ENCODE results near the gene EBI3. TPM values are rescaled to one million over a fixed set of nuclear protein-coding genes. Genes with fewer than 3 reads are reported as not detected.

Gene EBI3
- total RNA-seq, 2 donors from 2014 or later, result 3.0 to 5.7 TPM

DNA sequence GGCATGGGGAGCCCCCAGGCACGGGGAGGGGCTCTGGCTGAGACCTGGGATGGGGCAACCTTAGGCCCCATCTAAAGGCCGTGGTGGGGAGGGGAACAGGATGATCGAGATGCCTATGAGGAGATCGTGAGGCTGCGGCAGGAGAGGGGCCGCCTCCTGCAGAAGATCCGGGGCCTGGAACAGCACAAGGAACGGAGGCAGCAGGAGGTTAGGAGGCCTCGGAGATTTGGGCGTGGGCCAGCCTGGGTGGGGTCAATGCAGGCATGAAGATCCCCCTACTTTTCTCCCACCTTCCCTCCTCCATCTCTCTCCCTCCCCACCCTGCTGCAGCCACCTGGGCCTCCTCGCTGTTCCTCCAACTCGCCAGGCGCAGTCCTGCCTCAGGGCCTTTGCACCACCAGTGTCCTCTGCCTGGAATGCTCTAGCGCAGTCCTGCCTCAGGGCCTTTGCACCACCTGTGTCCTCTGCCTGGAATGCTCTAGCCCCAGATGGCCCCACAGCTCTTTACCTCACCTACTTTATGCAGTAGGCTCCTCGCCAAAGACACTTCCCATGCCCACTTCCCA lies 19.1 kb upstream of the EBI3 start:
- no peak overlapping the region for H3K4me3 ChIP-seq
- TF ChIP-seq POLR2A (IDR thresholded peaks at IDR 0.05), result no peak
- no peak for TF ChIP-seq POLR2AphosphoS5 (IDR thresholded peaks at IDR 0.05)
- TF ChIP-seq, protein P1, sequence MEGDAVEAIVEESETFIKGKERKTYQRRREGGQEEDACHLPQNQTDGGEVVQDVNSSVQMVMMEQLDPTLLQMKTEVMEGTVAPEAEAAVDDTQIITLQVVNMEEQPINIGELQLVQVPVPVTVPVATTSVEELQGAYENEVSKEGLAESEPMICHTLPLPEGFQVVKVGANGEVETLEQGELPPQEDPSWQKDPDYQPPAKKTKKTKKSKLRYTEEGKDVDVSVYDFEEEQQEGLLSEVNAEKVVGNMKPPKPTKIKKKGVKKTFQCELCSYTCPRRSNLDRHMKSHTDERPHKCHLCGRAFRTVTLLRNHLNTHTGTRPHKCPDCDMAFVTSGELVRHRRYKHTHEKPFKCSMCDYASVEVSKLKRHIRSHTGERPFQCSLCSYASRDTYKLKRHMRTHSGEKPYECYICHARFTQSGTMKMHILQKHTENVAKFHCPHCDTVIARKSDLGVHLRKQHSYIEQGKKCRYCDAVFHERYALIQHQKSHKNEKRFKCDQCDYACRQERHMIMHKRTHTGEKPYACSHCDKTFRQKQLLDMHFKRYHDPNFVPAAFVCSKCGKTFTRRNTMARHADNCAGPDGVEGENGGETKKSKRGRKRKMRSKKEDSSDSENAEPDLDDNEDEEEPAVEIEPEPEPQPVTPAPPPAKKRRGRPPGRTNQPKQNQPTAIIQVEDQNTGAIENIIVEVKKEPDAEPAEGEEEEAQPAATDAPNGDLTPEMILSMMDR (IDR thresholded peaks at IDR 0.05), result no peak
- no peaks in the 10 kb centered on the region for H3K9me3 ChIP-seq
- no peak overlapping the region for H3K27ac ChIP-seq
- no peaks in the 10 kb centered on the region for H3K36me3 ChIP-seq
- DNase-seq (ENCODE audit: low spot score), result no peak
- 78% methylated on average over 15 of the region's 15 CpGs for WGBS
- H3K4me1 ChIP-seq (replicated peaks), result no peaks in the 10 kb centered on the region
- intact Hi-C loops (cut with DNase I), result no loop called here
- no peaks in the 10 kb centered on the region for H3K27me3 ChIP-seq (replicated peaks; ENCODE audit: insufficient read depth)

DNA sequence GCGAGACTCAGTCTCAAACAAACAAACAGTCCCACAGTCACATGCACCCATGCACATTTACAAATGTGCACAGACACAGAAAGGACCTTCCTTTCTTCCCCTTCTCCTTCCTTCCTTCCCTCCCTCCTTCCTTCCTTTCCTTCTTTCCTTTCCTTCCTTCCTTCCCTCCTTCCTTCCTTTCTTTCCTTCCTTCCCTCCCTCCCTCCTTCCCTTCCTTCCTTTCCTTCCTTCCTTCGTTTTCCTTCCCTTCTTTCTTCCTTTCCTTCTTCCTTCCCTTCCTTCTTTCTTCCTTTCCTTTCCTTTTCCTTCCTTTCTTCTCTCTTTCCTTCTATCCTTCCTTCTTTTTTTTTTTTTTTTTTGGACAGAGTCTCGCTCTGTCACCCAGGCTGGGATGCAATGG lies 16.2 kb upstream of the EBI3 start:
- Histone ChIP-seq H3K9me3 (no peaks in the 10 kb centered on the region), H3K4me1 (replicated peaks) (no peaks in the 10 kb centered on the region), H3K27ac (no peak overlapping the region), H3K4me3 (no peak overlapping the region), H3K36me3 (no peaks in the 10 kb centered on the region), H3K27me3 (replicated peaks; ENCODE audit: insufficient read depth) (no peaks in the 10 kb centered on the region)
- intact Hi-C loops (cut with DNase I), result no loop called here
- TF ChIP-seq POLR2A (IDR thresholded peaks at IDR 0.05) (no peak), POLR2AphosphoS5 (IDR thresholded peaks at IDR 0.05) (no peak)
- TF ChIP-seq, protein P1 (IDR thresholded peaks at IDR 0.05), result no peak
- WGBS, result 68% methylated on average over 3 of the region's 3 CpGs
- DNase-seq (ENCODE audit: low spot score), result no peak

DNA sequence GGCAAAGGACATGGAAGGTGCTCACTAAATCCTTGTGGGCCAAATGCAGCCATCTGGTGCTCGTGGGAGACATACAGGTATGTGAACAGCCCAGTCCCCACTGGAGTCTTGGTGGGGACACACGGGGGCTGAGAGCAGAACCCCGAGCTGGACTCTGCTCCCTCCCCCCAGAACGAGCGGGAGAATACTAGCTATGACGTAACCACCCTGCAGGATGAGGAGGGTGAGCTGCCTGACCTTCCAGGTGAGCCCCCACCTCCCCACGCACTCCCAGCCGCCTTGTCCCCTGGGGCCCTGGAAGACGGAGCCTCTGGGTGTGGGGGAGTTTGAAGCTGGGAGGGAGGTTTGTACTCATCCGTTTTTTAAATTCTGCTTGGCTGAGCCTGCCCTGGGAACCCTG lies 13.5 kb upstream of the EBI3 start:
- DNase-seq (ENCODE audit: low spot score), result no peak
- Histone ChIP-seq H3K36me3 (no peaks in the 10 kb centered on the region), H3K27me3 (replicated peaks; ENCODE audit: insufficient read depth) (no peaks in the 10 kb centered on the region), H3K4me1 (replicated peaks) (no peaks in the 10 kb centered on the region), H3K9me3 (no peaks in the 10 kb centered on the region), H3K27ac (no peak overlapping the region), H3K4me3 (no peak overlapping the region)
- WGBS, result 57% methylated on average over 9 of the region's 10 CpGs
- intact Hi-C loops (cut with DNase I), result no loop called here
- no peak for TF ChIP-seq POLR2AphosphoS5 (IDR thresholded peaks at IDR 0.05)
- no peak for TF ChIP-seq POLR2A (IDR thresholded peaks at IDR 0.05)
- TF ChIP-seq, protein P1 (IDR thresholded peaks at IDR 0.05), result no peak

DNA sequence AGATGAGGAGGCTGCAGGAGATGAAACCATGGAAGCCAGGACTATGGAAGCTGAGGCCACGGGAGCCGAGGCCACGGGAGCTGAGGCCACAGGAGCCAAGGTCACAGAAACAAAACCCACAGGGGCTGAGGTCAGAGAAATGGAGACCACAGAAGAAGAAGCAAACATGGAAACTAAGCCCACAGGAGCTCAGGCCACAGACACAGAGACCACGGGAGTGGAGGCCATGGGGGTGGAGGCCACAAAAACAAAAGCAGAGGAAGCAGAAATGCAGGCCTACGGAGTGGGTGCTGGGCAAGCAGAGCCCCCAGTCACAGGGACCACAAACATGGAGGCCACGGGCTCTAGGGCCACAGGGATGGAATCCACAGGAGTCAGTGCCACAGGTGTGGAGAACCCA lies 12.5 kb upstream of the EBI3 start:
- 81% methylated on average over 6 of the region's 6 CpGs for WGBS
- H3K27me3 ChIP-seq (replicated peaks; ENCODE audit: insufficient read depth), result no peaks in the 10 kb centered on the region

More for the DNA sequence above, 12.5 kb upstream of the EBI3 start:
- Histone ChIP-seq H3K4me1 (replicated peaks) (no peaks in the 10 kb centered on the region), H3K9me3 (no peaks in the 10 kb centered on the region), H3K4me3 (no peak overlapping the region), H3K27ac (no peak overlapping the region), H3K36me3 (no peaks in the 10 kb centered on the region)
- DNase-seq (ENCODE audit: low spot score), result no peak
- TF ChIP-seq, protein P1 (IDR thresholded peaks at IDR 0.05), result no peak
- TF ChIP-seq POLR2AphosphoS5 (IDR thresholded peaks at IDR 0.05), result no peak
- TF ChIP-seq POLR2A (IDR thresholded peaks at IDR 0.05), result no peak
- intact Hi-C loops (cut with DNase I), result no loop called here
